ENCODE data around the gene BTBD2.

GRCh38 chr19:1991018-1991913, 24.2 kb downstream of the BTBD2 start:
- TF ChIP-seq CTCF (conservative IDR thresholded peaks at IDR 0.05; ENCODE audit: low read depth in 2 of 2) (no peak), POLR2AphosphoS5 (IDR thresholded peaks at IDR 0.05; ENCODE audit: low read depth) (no peak)
